ENCODE measurements around the gene KIT. TPM values are rescaled to one million over a fixed set of nuclear protein-coding genes. Genes with fewer than 3 reads are reported as not detected.

The KIT gene
- total RNA-seq, 1 donor from 2014 or later = 1.2 TPM

DNA sequence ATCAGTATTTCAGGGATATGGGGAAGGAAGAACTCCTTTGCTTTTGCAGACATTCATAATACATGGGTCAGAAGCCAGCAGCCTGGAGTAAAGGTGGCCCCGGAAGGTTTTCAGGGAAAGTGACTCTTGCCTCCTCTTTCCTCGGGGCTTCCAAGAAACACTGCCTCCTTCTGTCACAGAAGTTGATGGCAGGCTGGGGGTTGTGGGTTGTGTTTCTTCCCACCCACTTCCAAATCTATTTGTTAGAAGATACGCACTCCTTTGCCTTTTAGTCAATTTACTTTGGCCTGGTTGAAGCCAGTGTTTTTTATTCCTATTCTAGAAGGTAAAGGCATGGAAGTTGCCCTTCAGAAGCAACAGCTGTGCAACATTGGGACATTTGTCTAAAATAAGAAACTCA lies 19.7 kb downstream of the KIT start:
- H3K27ac ChIP-seq (replicated peaks) = no peak overlapping the region
- H3K27me3 ChIP-seq (ENCODE audit: low read depth) = no peaks in the 10 kb centered on the region
- no peak for DNase-seq
- peaks cover 3% of the 10 kb centered on the region for H3K9me3 ChIP-seq (replicated peaks)
- intact Hi-C loops (cut with micrococcal nuclease) = no loop called here
- no peaks in the 10 kb centered on the region for H3K36me3 ChIP-seq
- H3K4me3 ChIP-seq = no peak overlapping the region
- H3K4me1 ChIP-seq = no peaks in the 10 kb centered on the region
- TF ChIP-seq, protein P1, sequence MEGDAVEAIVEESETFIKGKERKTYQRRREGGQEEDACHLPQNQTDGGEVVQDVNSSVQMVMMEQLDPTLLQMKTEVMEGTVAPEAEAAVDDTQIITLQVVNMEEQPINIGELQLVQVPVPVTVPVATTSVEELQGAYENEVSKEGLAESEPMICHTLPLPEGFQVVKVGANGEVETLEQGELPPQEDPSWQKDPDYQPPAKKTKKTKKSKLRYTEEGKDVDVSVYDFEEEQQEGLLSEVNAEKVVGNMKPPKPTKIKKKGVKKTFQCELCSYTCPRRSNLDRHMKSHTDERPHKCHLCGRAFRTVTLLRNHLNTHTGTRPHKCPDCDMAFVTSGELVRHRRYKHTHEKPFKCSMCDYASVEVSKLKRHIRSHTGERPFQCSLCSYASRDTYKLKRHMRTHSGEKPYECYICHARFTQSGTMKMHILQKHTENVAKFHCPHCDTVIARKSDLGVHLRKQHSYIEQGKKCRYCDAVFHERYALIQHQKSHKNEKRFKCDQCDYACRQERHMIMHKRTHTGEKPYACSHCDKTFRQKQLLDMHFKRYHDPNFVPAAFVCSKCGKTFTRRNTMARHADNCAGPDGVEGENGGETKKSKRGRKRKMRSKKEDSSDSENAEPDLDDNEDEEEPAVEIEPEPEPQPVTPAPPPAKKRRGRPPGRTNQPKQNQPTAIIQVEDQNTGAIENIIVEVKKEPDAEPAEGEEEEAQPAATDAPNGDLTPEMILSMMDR (IDR thresholded peaks at IDR 0.05; ENCODE audit: borderline replicate concordance) = no peak

DNA sequence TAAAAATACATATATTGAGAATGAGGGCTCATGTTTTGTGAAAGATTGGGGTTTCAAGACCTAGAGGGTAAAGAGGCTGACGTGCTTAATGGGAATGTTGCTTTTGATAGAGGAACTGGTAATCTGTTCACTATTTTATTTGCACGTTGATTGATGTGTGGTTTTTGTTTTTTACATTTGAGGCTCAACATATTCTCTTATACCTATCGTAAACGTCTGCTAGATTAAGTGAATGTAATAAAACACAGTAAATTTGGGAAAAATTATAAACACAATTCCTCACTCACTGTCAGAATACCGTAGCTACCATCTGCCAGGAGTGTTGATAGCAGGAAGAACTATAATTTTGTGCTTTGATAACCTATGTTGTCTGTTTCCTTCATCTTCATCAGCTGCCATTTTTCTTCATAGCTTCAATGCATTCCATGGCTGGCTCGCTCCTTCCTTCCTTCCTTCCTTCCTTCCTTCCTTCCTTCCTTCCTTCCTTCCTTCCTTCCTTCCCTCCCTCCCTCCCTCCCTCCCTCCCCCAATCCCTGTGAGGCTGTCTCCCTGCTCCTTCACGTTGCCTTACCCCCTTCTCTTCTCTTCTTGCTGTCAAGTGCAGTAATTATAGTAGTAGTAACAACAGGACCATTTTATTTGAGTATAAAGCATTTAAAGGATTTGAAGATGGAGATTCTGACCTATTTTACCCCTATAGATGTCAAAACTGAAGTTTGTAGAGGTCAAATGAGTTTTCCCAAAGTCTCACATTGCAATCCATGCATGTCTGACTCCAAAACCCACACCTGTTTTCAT lies 20.3 kb downstream of the KIT start:
- H3K36me3 ChIP-seq = no peaks in the 10 kb centered on the region
- H3K4me1 ChIP-seq = no peaks in the 10 kb centered on the region
- intact Hi-C loops (cut with micrococcal nuclease) = no loop called here
- peaks cover 3% of the 10 kb centered on the region for H3K9me3 ChIP-seq (replicated peaks)
- no peaks in the 10 kb centered on the region for H3K27me3 ChIP-seq (ENCODE audit: low read depth)
- H3K4me3 ChIP-seq = no peak overlapping the region
- H3K27ac ChIP-seq (replicated peaks) = no peak overlapping the region
- DNase-seq = no peak
- TF ChIP-seq, protein P1 (IDR thresholded peaks at IDR 0.05; ENCODE audit: borderline replicate concordance) = no peak

DNA sequence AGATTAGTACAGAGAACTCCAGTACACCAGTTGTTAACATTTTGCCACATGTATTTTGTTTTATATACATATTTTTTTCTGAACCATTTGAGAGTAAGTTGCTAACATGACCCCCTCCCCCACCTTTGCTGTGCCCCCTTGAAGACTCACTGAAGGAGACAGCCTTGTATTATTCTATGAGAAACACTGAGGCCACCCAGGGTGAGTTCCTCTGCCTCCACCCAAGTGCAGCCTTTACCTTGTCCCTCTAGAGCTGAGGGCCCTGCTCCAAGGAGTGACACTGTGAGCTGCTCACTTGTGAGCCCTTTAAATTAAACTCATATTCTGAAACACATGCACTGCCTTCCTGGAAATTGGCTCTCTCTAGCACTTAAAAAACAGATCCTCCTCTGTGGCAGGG lies 21.1 kb downstream of the KIT start:
- DNase-seq = no peak
- intact Hi-C loops (cut with micrococcal nuclease) = no loop called here

DNA sequence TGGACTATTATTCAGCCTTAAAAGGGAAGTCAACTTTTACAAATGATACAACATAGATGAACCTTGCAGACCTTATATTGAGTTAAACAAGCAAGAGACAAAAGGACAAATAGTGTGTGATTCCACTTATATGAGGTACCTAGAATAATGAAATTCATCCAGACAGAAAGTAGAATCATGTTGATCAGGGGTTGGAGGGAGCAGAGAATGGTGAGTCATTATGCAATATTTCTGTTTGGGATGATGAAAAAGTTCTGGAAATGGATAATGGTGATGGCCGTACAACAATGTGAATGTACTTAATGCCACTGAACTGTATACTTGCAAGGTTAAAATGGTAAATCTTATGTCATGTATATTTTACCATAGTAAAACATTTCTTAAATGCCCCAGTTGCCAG lies 22.1 kb downstream of the KIT start:
- Histone ChIP-seq H3K9me3 (replicated peaks) (no peaks in the 10 kb centered on the region), H3K36me3 (no peaks in the 10 kb centered on the region), H3K27ac (replicated peaks) (no peak overlapping the region), H3K27me3 (ENCODE audit: low read depth) (no peaks in the 10 kb centered on the region), H3K4me3 (no peak overlapping the region), H3K4me1 (no peaks in the 10 kb centered on the region)
- TF ChIP-seq, protein P1 (IDR thresholded peaks at IDR 0.05; ENCODE audit: borderline replicate concordance) = no peak
- no peak for DNase-seq
- intact Hi-C loops (cut with micrococcal nuclease) = no loop called here

More for the DNA sequence above, 21.1 kb downstream of the KIT start:
- no peak overlapping the region for H3K4me3 ChIP-seq
- no peak overlapping the region for H3K27ac ChIP-seq (replicated peaks)
- H3K9me3 ChIP-seq (replicated peaks) = no peaks in the 10 kb centered on the region
- TF ChIP-seq, protein P1 (IDR thresholded peaks at IDR 0.05; ENCODE audit: borderline replicate concordance) = no peak
- H3K27me3 ChIP-seq (ENCODE audit: low read depth) = no peaks in the 10 kb centered on the region
- no peaks in the 10 kb centered on the region for H3K36me3 ChIP-seq
- H3K4me1 ChIP-seq = no peaks in the 10 kb centered on the region

- TF ChIP-seq, protein P1 (IDR thresholded peaks at IDR 0.05; ENCODE audit: borderline replicate concordance) = peak; percentile 53
- Histone ChIP-seq H3K27me3 (ENCODE audit: low read depth) (no peaks in the 10 kb centered on the region), H3K4me3 (no peak overlapping the region), H3K27ac (replicated peaks) (no peak overlapping the region), H3K4me1 (no peaks in the 10 kb centered on the region), H3K9me3 (replicated peaks) (no peaks in the 10 kb centered on the region), H3K36me3 (no peaks in the 10 kb centered on the region)
- intact Hi-C loops (cut with micrococcal nuclease) = no loop called here
- no peak for DNase-seq
These were observed 26.0 kb downstream of the KIT start for GRCh38 chr4:54683616-54684346.
